T-helper 2 cell treated with Interferon-gamma antibody and Interleukin-4, amounts not matched to agents 5 μg/mL and 100 μg/mL, for 36 hours (primary cell): ENCODE data around the gene PM20D2.
"Not testable (repeated sequence)": the region's sequence is repeated elsewhere in the genome, so short reads cannot be mapped to it uniquely, and the experiment has no call there.

ENCODE experiments used
- DNase-seq: peaks from one replicate; pipeline ENCODE4 v3.0.0; 2021; ENCODE audit warnings: low spot score
- H3K27ac Mint-ChIP-seq: one replicate; pipeline ENCODE4 v1.8.0; 2021; ENCODE audit warnings: mild to moderate bottlenecking, mixed read lengths
- H3K27me3 Mint-ChIP-seq: one replicate; pipeline ENCODE4 v1.8.0; 2021; ENCODE audit warnings: low read depth, mixed read lengths
- H3K36me3 Mint-ChIP-seq: one replicate; pipeline ENCODE4 v1.8.0; 2021; ENCODE audit warnings: low read depth, mixed read lengths
- H3K4me1 Mint-ChIP-seq: one replicate; pipeline ENCODE4 v1.8.0; 2021; ENCODE audit warnings: low read depth, mixed read lengths
- H3K4me3 Mint-ChIP-seq: one replicate; pipeline ENCODE4 v1.8.0; 2022; ENCODE audit warnings: mild to moderate bottlenecking, moderate library complexity, mixed read lengths
- H3K9me3 Mint-ChIP-seq: one replicate; pipeline ENCODE4 v1.8.0; 2021; ENCODE audit warnings: mixed read lengths

Gene PM20D2

GRCh38 chr6:89145956-89146717 is at the start of gene PM20D2:
PM20D2 (plus strand) TSS chr6:89146055; CDS start chr6:89146145, 90 bp downstream.
- H3K4me3 Mint-ChIP-seq: peak within 1 kb of the TSS; percentile 92
- peaks cover 19% of the 10 kb centered on the region for H3K36me3 Mint-ChIP-seq
- H3K27ac Mint-ChIP-seq: peak within 1 kb of the TSS; percentile 97
- H3K4me1 Mint-ChIP-seq: peaks cover 26% of the 10 kb centered on the region
- no peaks in the 10 kb centered on the region for H3K9me3 Mint-ChIP-seq
- H3K27me3 Mint-ChIP-seq: peaks cover 12% of the 10 kb centered on the region
- peak; percentile 73 for DNase-seq

- no peaks in the 10 kb centered on the region for H3K9me3 Mint-ChIP-seq
- H3K4me1 Mint-ChIP-seq: peaks cover 7% of the 10 kb centered on the region
- no peak for DNase-seq
- H3K36me3 Mint-ChIP-seq: no peaks in the 10 kb centered on the region
- no peak overlapping the region for H3K4me3 Mint-ChIP-seq
- H3K27ac Mint-ChIP-seq: no peak overlapping the region
- no peaks in the 10 kb centered on the region for H3K27me3 Mint-ChIP-seq
These were observed 47.4 kb upstream of the PM20D2 start for GRCh38 chr6:89098461-89098860.

- Mint-ChIP-seq H3K27me3 (no peaks in the 10 kb centered on the region), H3K4me3 (no peak overlapping the region)
These were observed 45.7 kb upstream of the PM20D2 start for GRCh38 chr6:89100114-89100513.

GRCh38 chr6:89110284-89110683 is 35.6 kb upstream of the PM20D2 start:
- Mint-ChIP-seq H3K4me3 (no peak overlapping the region), H3K27me3 (peaks cover 7% of the 10 kb centered on the region), H3K36me3 (no peaks in the 10 kb centered on the region), H3K4me1 (no peaks in the 10 kb centered on the region), H3K9me3 (no peaks in the 10 kb centered on the region), H3K27ac (no peak overlapping the region)
- no peak for DNase-seq

More at GRCh38 chr6:89100114-89100513, 45.7 kb upstream of the PM20D2 start:
- H3K36me3 Mint-ChIP-seq: no peaks in the 10 kb centered on the region
- H3K4me1 Mint-ChIP-seq: peaks cover 7% of the 10 kb centered on the region
- no peak overlapping the region for H3K27ac Mint-ChIP-seq
- H3K9me3 Mint-ChIP-seq: no peaks in the 10 kb centered on the region
- no peak for DNase-seq

- Mint-ChIP-seq H3K4me3 (no peak overlapping the region), H3K27me3 (peaks cover 18% of the 10 kb centered on the region), H3K9me3 (no peaks in the 10 kb centered on the region), H3K36me3 (no peaks in the 10 kb centered on the region), H3K4me1 (peaks cover 2% of the 10 kb centered on the region), H3K27ac (no peak overlapping the region)
- DNase-seq: no peak
These were observed 33.9 kb upstream of the PM20D2 start for GRCh38 chr6:89111933-89112332.

- Mint-ChIP-seq H3K27ac (no peak overlapping the region), H3K4me1 (peaks cover 5% of the 10 kb centered on the region), H3K36me3 (no peaks in the 10 kb centered on the region), H3K9me3 (no peaks in the 10 kb centered on the region), H3K4me3 (peak overlapping the region; percentile 85), H3K27me3 (peaks cover 37% of the 10 kb centered on the region)
- no peak for DNase-seq
These were observed 29.2 kb upstream of the PM20D2 start for GRCh38 chr6:89116702-89117101.

GRCh38 chr6:89117211-89118108 is 28.4 kb upstream of the PM20D2 start, which contains the start of gene SRSF12:
SRSF12 (minus strand) TSS chr6:89118071; CDS start chr6:89117887, 184 bp downstream.
- H3K9me3 Mint-ChIP-seq: no peaks in the 10 kb centered on the region
- peak; percentile 23 for DNase-seq
- H3K4me3 Mint-ChIP-seq: peak within 1 kb of the TSS; percentile 85
- peaks cover 40% of the 10 kb centered on the region for H3K27me3 Mint-ChIP-seq
- H3K4me1 Mint-ChIP-seq: peaks cover 5% of the 10 kb centered on the region
- no peak within 1 kb of the TSS for H3K27ac Mint-ChIP-seq
- H3K36me3 Mint-ChIP-seq: no peaks in the 10 kb centered on the region

GRCh38 chr6:89118931-89119330 is 26.9 kb upstream of the PM20D2 start:
- Mint-ChIP-seq H3K36me3 (no peaks in the 10 kb centered on the region), H3K27me3 (peaks cover 40% of the 10 kb centered on the region), H3K4me3 (peak overlapping the region; percentile 59), H3K4me1 (peaks cover 5% of the 10 kb centered on the region), H3K9me3 (no peaks in the 10 kb centered on the region), H3K27ac (no peak overlapping the region)
- DNase-seq: no peak

GRCh38 chr6:89120371-89120770 is 25.5 kb upstream of the PM20D2 start:
- no peak overlapping the region for H3K4me3 Mint-ChIP-seq
- no peaks in the 10 kb centered on the region for H3K36me3 Mint-ChIP-seq
- no peak for DNase-seq
- H3K27me3 Mint-ChIP-seq: peaks cover 37% of the 10 kb centered on the region
- peaks cover 5% of the 10 kb centered on the region for H3K4me1 Mint-ChIP-seq
- no peaks in the 10 kb centered on the region for H3K9me3 Mint-ChIP-seq
- H3K27ac Mint-ChIP-seq: no peak overlapping the region

- no peaks in the 10 kb centered on the region for H3K9me3 Mint-ChIP-seq
- peaks cover 26% of the 10 kb centered on the region for H3K27me3 Mint-ChIP-seq
- H3K36me3 Mint-ChIP-seq: no peaks in the 10 kb centered on the region
- H3K4me1 Mint-ChIP-seq: peaks cover 3% of the 10 kb centered on the region
- H3K4me3 Mint-ChIP-seq: no peak overlapping the region
- H3K27ac Mint-ChIP-seq: no peak overlapping the region
- DNase-seq: no peak
These were observed 23.9 kb upstream of the PM20D2 start for GRCh38 chr6:89121934-89122333.

- H3K36me3 Mint-ChIP-seq: no peaks in the 10 kb centered on the region
- no peak for DNase-seq
- no peak overlapping the region for H3K4me3 Mint-ChIP-seq
- H3K27me3 Mint-ChIP-seq: peaks cover 22% of the 10 kb centered on the region
- no peak overlapping the region for H3K27ac Mint-ChIP-seq
- H3K9me3 Mint-ChIP-seq: no peaks in the 10 kb centered on the region
- no peaks in the 10 kb centered on the region for H3K4me1 Mint-ChIP-seq
These were observed 23.2 kb upstream of the PM20D2 start for GRCh38 chr6:89122625-89123024.

- not testable (repeated sequence) for H3K27ac Mint-ChIP-seq, H3K9me3 Mint-ChIP-seq, DNase-seq
These were observed 17.6 kb upstream of the PM20D2 start for GRCh38 chr6:89128256-89128671.

GRCh38 chr6:89131599-89131998 is 14.3 kb upstream of the PM20D2 start:
- Mint-ChIP-seq H3K4me1 (no peaks in the 10 kb centered on the region), H3K27ac (no peak overlapping the region), H3K36me3 (no peaks in the 10 kb centered on the region), H3K9me3 (peaks cover 7% of the 10 kb centered on the region), H3K4me3 (no peak overlapping the region), H3K27me3 (peaks cover 4% of the 10 kb centered on the region)
- no peak for DNase-seq

More at GRCh38 chr6:89128256-89128671, 17.6 kb upstream of the PM20D2 start:
- H3K4me1 Mint-ChIP-seq, H3K4me3 Mint-ChIP-seq, H3K36me3 Mint-ChIP-seq, H3K27me3 Mint-ChIP-seq: not testable (repeated sequence)

GRCh38 chr6:89132057-89132456 is 13.8 kb upstream of the PM20D2 start:
- H3K4me1 Mint-ChIP-seq: no peaks in the 10 kb centered on the region
- peaks cover 7% of the 10 kb centered on the region for H3K9me3 Mint-ChIP-seq
- peaks cover 4% of the 10 kb centered on the region for H3K27me3 Mint-ChIP-seq
- no peaks in the 10 kb centered on the region for H3K36me3 Mint-ChIP-seq
- H3K27ac Mint-ChIP-seq: no peak overlapping the region
- H3K4me3 Mint-ChIP-seq: no peak overlapping the region
- DNase-seq: no peak
